Measurements from ENCODE around the gene GTF2H1. TPM values are rescaled to one million over a fixed set of nuclear protein-coding genes. Genes with fewer than 3 reads are reported as not detected.
A peak's percentile ranks its signal among the peaks of the same experiment; 100 is the strongest.

Gene GTF2H1
- total RNA-seq, 1 donor from 2014 or later, result 47.8 TPM

DNA sequence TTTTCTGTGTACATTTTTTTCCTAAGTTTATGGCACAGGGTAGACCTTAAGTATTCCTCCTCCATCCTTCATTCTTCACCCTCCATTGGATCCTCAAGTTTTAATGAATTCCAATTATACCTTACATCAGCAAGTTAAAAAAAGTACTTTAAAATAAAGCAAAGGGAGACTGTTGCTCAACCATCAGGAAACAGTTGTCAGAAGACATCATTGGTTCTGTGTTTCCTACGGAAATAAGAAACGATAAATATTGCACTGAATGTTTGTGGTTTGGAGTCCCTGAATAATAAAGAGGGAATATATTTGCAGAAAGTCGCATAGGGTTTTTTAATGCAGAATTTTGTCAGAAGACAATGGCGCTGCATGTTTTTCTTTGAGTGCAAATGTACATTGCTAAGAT, 43.9 kb downstream of the GTF2H1 start:
- Mint-ChIP-seq H3K4me3 (ENCODE audit: unreplicated experiment) (no peak overlapping the region), H3K4me1 (ENCODE audit: low read depth, unreplicated experiment) (peaks cover 19% of the 10 kb centered on the region), H3K36me3 (ENCODE audit: low read depth, unreplicated experiment) (peaks cover 2% of the 10 kb centered on the region), H3K27ac (ENCODE audit: unreplicated experiment) (no peak overlapping the region), H3K27me3 (ENCODE audit: low read depth, unreplicated experiment) (no peaks in the 10 kb centered on the region), H3K9me3 (ENCODE audit: unreplicated experiment) (no peaks in the 10 kb centered on the region)
- DNase-seq (ENCODE audit: low read depth) (no peak), FAIRE-seq (no peak)
- H3K27me3 ChIP-seq (ENCODE audit: insufficient read depth, low read length), result no peaks in the 10 kb centered on the region
- peaks cover 6% of the 10 kb centered on the region for H3K4me1 ChIP-seq (ENCODE audit: insufficient read depth, low read length)
- no peak overlapping the region for H3K4me3 ChIP-seq (ENCODE audit: insufficient read depth, low read depth, low read length)
- H3K79me2 ChIP-seq (ENCODE audit: insufficient read depth, low read length), result no peaks in the 10 kb centered on the region
- H4K20me1 ChIP-seq (ENCODE audit: insufficient read depth, low read length), result no peaks in the 10 kb centered on the region
- no peak overlapping the region for H3K27ac ChIP-seq (ENCODE audit: low read depth, low read length)
- TF ChIP-seq, protein P1, sequence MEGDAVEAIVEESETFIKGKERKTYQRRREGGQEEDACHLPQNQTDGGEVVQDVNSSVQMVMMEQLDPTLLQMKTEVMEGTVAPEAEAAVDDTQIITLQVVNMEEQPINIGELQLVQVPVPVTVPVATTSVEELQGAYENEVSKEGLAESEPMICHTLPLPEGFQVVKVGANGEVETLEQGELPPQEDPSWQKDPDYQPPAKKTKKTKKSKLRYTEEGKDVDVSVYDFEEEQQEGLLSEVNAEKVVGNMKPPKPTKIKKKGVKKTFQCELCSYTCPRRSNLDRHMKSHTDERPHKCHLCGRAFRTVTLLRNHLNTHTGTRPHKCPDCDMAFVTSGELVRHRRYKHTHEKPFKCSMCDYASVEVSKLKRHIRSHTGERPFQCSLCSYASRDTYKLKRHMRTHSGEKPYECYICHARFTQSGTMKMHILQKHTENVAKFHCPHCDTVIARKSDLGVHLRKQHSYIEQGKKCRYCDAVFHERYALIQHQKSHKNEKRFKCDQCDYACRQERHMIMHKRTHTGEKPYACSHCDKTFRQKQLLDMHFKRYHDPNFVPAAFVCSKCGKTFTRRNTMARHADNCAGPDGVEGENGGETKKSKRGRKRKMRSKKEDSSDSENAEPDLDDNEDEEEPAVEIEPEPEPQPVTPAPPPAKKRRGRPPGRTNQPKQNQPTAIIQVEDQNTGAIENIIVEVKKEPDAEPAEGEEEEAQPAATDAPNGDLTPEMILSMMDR (IDR thresholded peaks at IDR 0.05; ENCODE audit: insufficient read depth, low read depth, low read length), result no peak
- no peak for TF ChIP-seq EZH2 (IDR thresholded peaks at IDR 0.05; ENCODE audit: insufficient read depth, low read length)
- no peaks in the 10 kb centered on the region for H3K9me3 ChIP-seq (ENCODE audit: insufficient read depth, low read depth, low read length)
- no peak overlapping the region for H3K9ac ChIP-seq (ENCODE audit: low read length)
- peaks cover 36% of the 10 kb centered on the region for H3K36me3 ChIP-seq (ENCODE audit: insufficient read depth, low read length)
- no peak overlapping the region for H2AFZ ChIP-seq (ENCODE audit: low read depth, low read length)
- no peak overlapping the region for H3K4me2 ChIP-seq (ENCODE audit: low read length)

DNA sequence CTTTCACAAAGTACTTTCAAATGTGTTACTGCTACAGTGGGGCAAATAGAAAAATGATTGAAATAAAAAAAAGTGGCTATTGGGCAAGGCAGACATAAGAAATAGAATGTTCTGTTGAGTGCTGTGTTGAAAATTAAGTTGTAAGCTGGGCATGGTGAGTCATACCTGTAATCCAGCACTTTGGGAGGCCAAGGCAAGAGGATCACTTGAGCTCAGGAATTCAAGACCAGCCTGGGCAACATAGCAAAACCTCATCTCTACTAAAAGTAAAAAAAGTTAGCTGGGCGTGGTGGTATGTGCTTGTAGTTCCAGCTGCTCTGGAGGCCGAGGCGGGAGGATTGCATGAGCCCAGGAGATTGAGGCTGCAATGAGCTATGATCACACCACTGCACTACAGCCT, 45.1 kb downstream of the GTF2H1 start:
- H3K9me3 Mint-ChIP-seq (ENCODE audit: unreplicated experiment), result no peaks in the 10 kb centered on the region
- DNase-seq (ENCODE audit: low read depth) (no peak), FAIRE-seq (no peak)
- no peak overlapping the region for H3K27ac Mint-ChIP-seq (ENCODE audit: unreplicated experiment)
- Histone ChIP-seq H3K4me3 (ENCODE audit: insufficient read depth, low read depth, low read length) (no peak overlapping the region), H3K79me2 (ENCODE audit: insufficient read depth, low read length) (no peaks in the 10 kb centered on the region), H3K4me1 (ENCODE audit: insufficient read depth, low read length) (peaks cover 6% of the 10 kb centered on the region), H3K9me3 (ENCODE audit: insufficient read depth, low read depth, low read length) (no peaks in the 10 kb centered on the region), H3K27me3 (ENCODE audit: insufficient read depth, low read length) (no peaks in the 10 kb centered on the region), H3K27ac (ENCODE audit: low read depth, low read length) (no peak overlapping the region), H3K4me2 (ENCODE audit: low read length) (no peak overlapping the region), H3K9ac (ENCODE audit: low read length) (no peak overlapping the region), H4K20me1 (ENCODE audit: insufficient read depth, low read length) (no peaks in the 10 kb centered on the region), H3K36me3 (ENCODE audit: insufficient read depth, low read length) (peaks cover 28% of the 10 kb centered on the region), H2AFZ (ENCODE audit: low read depth, low read length) (no peak overlapping the region)
- no peak overlapping the region for H3K4me3 Mint-ChIP-seq (ENCODE audit: unreplicated experiment)
- H3K36me3 Mint-ChIP-seq (ENCODE audit: low read depth, unreplicated experiment), result peaks cover 2% of the 10 kb centered on the region
- no peaks in the 10 kb centered on the region for H3K27me3 Mint-ChIP-seq (ENCODE audit: low read depth, unreplicated experiment)
- peaks cover 19% of the 10 kb centered on the region for H3K4me1 Mint-ChIP-seq (ENCODE audit: low read depth, unreplicated experiment)
- TF ChIP-seq EZH2 (IDR thresholded peaks at IDR 0.05; ENCODE audit: insufficient read depth, low read length), result no peak
- TF ChIP-seq, protein P1 (IDR thresholded peaks at IDR 0.05; ENCODE audit: insufficient read depth, low read depth, low read length), result no peak

DNA sequence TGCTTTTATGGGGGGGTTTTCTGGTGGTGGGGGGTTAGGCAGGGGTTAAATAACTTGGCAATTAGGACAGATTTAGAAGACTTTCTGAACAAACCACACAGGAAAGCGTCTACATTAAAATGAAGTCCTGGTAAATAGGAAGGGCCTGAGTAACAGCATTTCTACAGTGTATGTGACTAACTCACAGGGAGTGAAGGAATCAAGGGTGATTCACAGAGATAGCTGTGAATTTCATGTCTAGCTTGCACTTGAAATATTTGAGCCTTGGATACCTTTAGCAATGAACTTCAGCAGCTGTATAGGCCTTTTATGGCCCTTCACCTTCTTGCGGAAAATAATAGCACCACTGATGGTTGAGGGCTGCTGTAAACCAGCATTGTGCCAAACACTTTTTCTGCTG, 45.9 kb downstream of the GTF2H1 start:
- Histone ChIP-seq H3K27me3 (ENCODE audit: insufficient read depth, low read length) (no peaks in the 10 kb centered on the region), H3K9ac (ENCODE audit: low read length) (no peak overlapping the region), H3K9me3 (ENCODE audit: insufficient read depth, low read depth, low read length) (no peaks in the 10 kb centered on the region), H3K79me2 (ENCODE audit: insufficient read depth, low read length) (no peaks in the 10 kb centered on the region), H3K4me2 (ENCODE audit: low read length) (peak overlapping the region; percentile 20), H2AFZ (ENCODE audit: low read depth, low read length) (no peak overlapping the region), H3K4me3 (ENCODE audit: insufficient read depth, low read depth, low read length) (no peak overlapping the region), H3K4me1 (ENCODE audit: insufficient read depth, low read length) (peaks cover 6% of the 10 kb centered on the region), H3K36me3 (ENCODE audit: insufficient read depth, low read length) (peaks cover 24% of the 10 kb centered on the region), H4K20me1 (ENCODE audit: insufficient read depth, low read length) (no peaks in the 10 kb centered on the region), H3K27ac (ENCODE audit: low read depth, low read length) (peak overlapping the region; percentile 29)
- H3K4me1 Mint-ChIP-seq (ENCODE audit: low read depth, unreplicated experiment), result peaks cover 19% of the 10 kb centered on the region
- no peaks in the 10 kb centered on the region for H3K9me3 Mint-ChIP-seq (ENCODE audit: unreplicated experiment)
- peak; percentile 64 for DNase-seq (ENCODE audit: low read depth)
- peak overlapping the region; percentile 43 for H3K27ac Mint-ChIP-seq (ENCODE audit: unreplicated experiment)
- FAIRE-seq, result peak; percentile 68
- TF ChIP-seq, protein P1 (IDR thresholded peaks at IDR 0.05; ENCODE audit: insufficient read depth, low read depth, low read length), result no peak
- no peak for TF ChIP-seq EZH2 (IDR thresholded peaks at IDR 0.05; ENCODE audit: insufficient read depth, low read length)
- no peaks in the 10 kb centered on the region for H3K27me3 Mint-ChIP-seq (ENCODE audit: low read depth, unreplicated experiment)
- no peak overlapping the region for H3K4me3 Mint-ChIP-seq (ENCODE audit: unreplicated experiment)
- H3K36me3 Mint-ChIP-seq (ENCODE audit: low read depth, unreplicated experiment), result peaks cover 2% of the 10 kb centered on the region

All from astrocyte (in vitro differentiated cells and primary cell).